GM23338 (cell line): ENCODE results near the gene PLEKHG5. TPM values are rescaled to one million over a fixed set of nuclear protein-coding genes. Genes with fewer than 3 reads are reported as not detected.

Experiments
- ATAC-seq: fragments of 200-7000 bp; cut with Tn5 transposase; 3 replicates; pipeline ENCODE4 v1.9.1; 2020
- DNase-seq: peaks from one replicate; pipeline ENCODE4 v3.0.0-alpha.2; 2015; ENCODE audit warnings: low spot score
- H2AFZ ChIP-seq: fragments of 200-600 bp; sonication (generic); 2 replicates; pipeline ENCODE4 v1.8.0; 2016; ENCODE audit warnings: antibody characterized with exemption, mild to moderate bottlenecking, moderate library complexity
- H3F3A ChIP-seq: fragments of 200-600 bp; sonication (generic); replicated peaks from 2 replicates; pipeline ENCODE4 v1.8.0; 2017; ENCODE audit warnings: antibody characterized with exemption, mixed run types, low read depth
- H3K27ac ChIP-seq: fragments of 200-600 bp; sonication (generic); 2 replicates; pipeline ENCODE4 v1.6.1; 2016; ENCODE audit warnings: low read depth
- H3K27me3 ChIP-seq: fragments of 200-600 bp; sonication (generic); 2 replicates; pipeline ENCODE4 v1.8.0; 2016; ENCODE audit warnings: mild to moderate bottlenecking, mixed run types, moderate library complexity; ENCODE audit not compliant: insufficient read depth
- H3K36me3 ChIP-seq: fragments of 200-600 bp; sonication (generic); 2 replicates; pipeline ENCODE4 v1.8.0; 2016; ENCODE audit warnings: mild to moderate bottlenecking; ENCODE audit not compliant: insufficient read depth
- H3K4me1 ChIP-seq: fragments of 200-600 bp; sonication (generic); 2 replicates; pipeline ENCODE4 v1.8.0; 2016; ENCODE audit warnings: mild to moderate bottlenecking, moderate library complexity; ENCODE audit not compliant: insufficient read depth
- H3K4me2 ChIP-seq: fragments of 200-600 bp; sonication (generic); 2 replicates; pipeline ENCODE4 v1.7.1; 2017; ENCODE audit warnings: mixed run types
- H3K4me3 ChIP-seq: fragments of 200-600 bp; sonication (generic); 2 replicates; pipeline ENCODE4 v1.6.1; 2016; ENCODE audit warnings: mixed run types
- H3K79me2 ChIP-seq: fragments of 200-600 bp; sonication (generic); replicated peaks from 2 replicates; pipeline ENCODE4 v1.8.0; 2017; ENCODE audit warnings: mild to moderate bottlenecking; ENCODE audit not compliant: insufficient read depth
- H3K9me2 ChIP-seq: fragments of 200-600 bp; sonication (generic); 2 replicates; pipeline ENCODE4 v1.8.0; 2017; ENCODE audit not compliant: insufficient read depth
- H4K20me1 ChIP-seq: fragments of 200-600 bp; sonication (generic); replicated peaks from 2 replicates; pipeline ENCODE4 v1.8.0; 2017; ENCODE audit warnings: mild to moderate bottlenecking; ENCODE audit not compliant: insufficient read depth
- H3K27ac Mint-ChIP-seq: 2 replicates; pipeline ENCODE4 v1.8.0; 2020; ENCODE audit warnings: inconsistent platforms, mild to moderate bottlenecking, moderate library complexity, mixed read lengths
- H3K27me3 Mint-ChIP-seq: 3 replicates; pipeline ENCODE4 v1.8.0; 2022; ENCODE audit warnings: low read depth, mild to moderate bottlenecking, moderate library complexity, mixed read lengths, inconsistent platforms; ENCODE audit not compliant: insufficient read depth, poor library complexity
- H3K36me3 Mint-ChIP-seq: 3 replicates; pipeline ENCODE4 v1.8.0; 2021; ENCODE audit warnings: low read depth, mild to moderate bottlenecking, inconsistent platforms, moderate library complexity, mixed read lengths
- H3K4me1 Mint-ChIP-seq: 3 replicates; pipeline ENCODE4 v1.8.0; 2020; ENCODE audit warnings: mild to moderate bottlenecking, inconsistent platforms, mixed read lengths
- H3K4me3 Mint-ChIP-seq: 3 replicates; pipeline ENCODE4 v1.8.0; 2021; ENCODE audit warnings: moderate library complexity, mild to moderate bottlenecking, inconsistent platforms, mixed read lengths
- H3K9me3 Mint-ChIP-seq: 3 replicates; pipeline ENCODE4 v1.8.0; 2020; ENCODE audit warnings: moderate library complexity, mild to moderate bottlenecking, inconsistent platforms, mixed read lengths
- CREB1 ChIP-seq: fragments of 250-450 bp; sonication (Bioruptor Pico); IDR thresholded peaks from 2 replicates; pipeline ENCODE4 v1.5.0; 2020; ENCODE audit warnings: low read depth, mild to moderate bottlenecking, moderate library complexity
- ETS1 ChIP-seq: IDR thresholded peaks from 2 replicates; pipeline ENCODE4 v1.6.1; 2016; ENCODE audit warnings: antibody characterized with exemption
- EZH2phosphoT487 ChIP-seq: fragments of 200-600 bp; sonication (generic); IDR thresholded peaks from one replicate; pipeline ENCODE4 v1.8.1; 2018; ENCODE audit warnings: antibody characterized with exemption; ENCODE audit not compliant: unreplicated experiment
- JUNB ChIP-seq: IDR thresholded peaks from one replicate; pipeline ENCODE4 v1.6.1; 2016; ENCODE audit warnings: antibody characterized with exemption; ENCODE audit not compliant: unreplicated experiment
- REST ChIP-seq: IDR thresholded peaks from one replicate; pipeline ENCODE4 v1.6.1; 2018; ENCODE audit warnings: antibody characterized with exemption; ENCODE audit not compliant: unreplicated experiment
- STAT1 ChIP-seq: IDR thresholded peaks from one replicate; pipeline ENCODE4 v1.6.1; 2016; ENCODE audit warnings: antibody characterized with exemption; ENCODE audit not compliant: unreplicated experiment
- ZNF114 ChIP-seq: fragments of 250-450 bp; sonication (Bioruptor Pico); IDR thresholded peaks from 2 replicates; pipeline ENCODE4 v1.5.0; 2020; ENCODE audit warnings: mild to moderate bottlenecking, moderate library complexity
- ZNF331 ChIP-seq: fragments of 250-450 bp; sonication (Bioruptor Pico); IDR thresholded peaks from 2 replicates; pipeline ENCODE4 v1.5.0; 2020; ENCODE audit warnings: low read depth, mild to moderate bottlenecking, moderate library complexity
- ZNF462 ChIP-seq: fragments of 250-450 bp; sonication (Bioruptor Pico); IDR thresholded peaks from 2 replicates; pipeline ENCODE4 v1.5.0; 2020; ENCODE audit warnings: mild to moderate bottlenecking, moderate library complexity
- polyA plus RNA-seq: library from polyadenylated mRNA; unstranded; fragments of >200 nt; fragmentation: Nextera tagmentation; extraction: Ambion mirVana; gene quantifications from 2 replicates; pipeline ENCODE4 v1.2.1, GENCODE V29; 2016
- total RNA-seq: library from RNA; depleted of rRNA; stranded (reverse); fragments of >200 nt; shearing (Covaris generic); gene quantifications from 2 replicates; pipeline ENCODE4 v1.2.3, GENCODE V29; 2014

The PLEKHG5 gene
- total and polyA plus RNA-seq, 2 experiments from 2014 or later, result 9.0 to 26.4 TPM

- H3K36me3 ChIP-seq, result no peaks in the 10 kb centered on the region
- Mint-ChIP-seq H3K27me3 (peaks cover 6% of the 10 kb centered on the region), H3K4me3 (no peak overlapping the region), H3K36me3 (no peaks in the 10 kb centered on the region), H3K27ac (no peak overlapping the region), H3K4me1 (0 out of 3 replicates have a peak, but pooled peaks cover 5% of the 10 kb centered on the region), H3K9me3 (no peaks in the 10 kb centered on the region)
- no peaks in the 10 kb centered on the region for H3K27me3 ChIP-seq
- H3K4me3 ChIP-seq, result no peak overlapping the region
- H3K4me2 ChIP-seq, result no peak overlapping the region
- H3F3A ChIP-seq, result no peaks in the 10 kb centered on the region
- no peaks in the 10 kb centered on the region for H3K79me2 ChIP-seq
- TF ChIP-seq ZNF331 (no peak), ZNF114 (no peak), CREB1 (CRISPR knock-in tag) (no peak), STAT1 (no peak), REST (no peak), EZH2phosphoT487 (no peak), ZNF462 (CRISPR knock-in tag) (no peak), ETS1 (no peak), JUNB (no peak)
- H4K20me1 ChIP-seq, result no peaks in the 10 kb centered on the region
- H3K9me2 ChIP-seq, result no peaks in the 10 kb centered on the region
- H3K4me1 ChIP-seq, result no peaks in the 10 kb centered on the region
- DNase-seq (no peak), ATAC-seq (no peak)
- H2AFZ ChIP-seq, result no peak overlapping the region
- no peak overlapping the region for H3K27ac ChIP-seq
Measured at GRCh38 chr1:6510493-6510892, 19.0 kb upstream of the PLEKHG5 start.
